WERI-Rb-1 (cell line): ENCODE measurements around the gene LRRC41.
"Not testable (repeated sequence)": the region's sequence is repeated elsewhere in the genome, so short reads cannot be mapped to it uniquely, and the experiment has no call there.

Experiments used
- DNase-seq: peaks from one replicate; pipeline ENCODE4 v3.0.0-alpha.2; 2020
- H3K27ac ChIP-seq: fragments of 250-450 bp; sonication (Bioruptor Pico); 2 replicates; pipeline ENCODE4 v1.5.1; 2020; ENCODE audit warnings: mild to moderate bottlenecking, moderate library complexity
- H3K27me3 ChIP-seq: fragments of 250-450 bp; sonication (Bioruptor Pico); 2 replicates; pipeline ENCODE4 v1.5.1; 2021; ENCODE audit warnings: mild to moderate bottlenecking, low read depth, moderate library complexity; ENCODE audit not compliant: insufficient read depth, severe bottlenecking
- H3K36me3 ChIP-seq: fragments of 250-450 bp; sonication (Bioruptor Pico); 2 replicates; pipeline ENCODE4 v1.5.1; 2020; ENCODE audit warnings: mild to moderate bottlenecking, moderate library complexity
- H3K4me3 ChIP-seq: 2 replicates; pipeline ENCODE4 v1.5.1; 2011; ENCODE audit warnings: low read depth, mild to moderate bottlenecking, control low read depth, low read length
- H3K9me3 ChIP-seq: fragments of 250-450 bp; sonication (Bioruptor Pico); 2 replicates; pipeline ENCODE4 v1.5.1; 2021; ENCODE audit warnings: mild to moderate bottlenecking, moderate library complexity; ENCODE audit not compliant: severe bottlenecking
- CTCF ChIP-seq: IDR thresholded peaks from 2 replicates; pipeline ENCODE4 v1.5.1; 2011; ENCODE audit warnings: low read depth, mild to moderate bottlenecking, control low read depth, inconsistent platforms, low read length

Gene LRRC41

DNA sequence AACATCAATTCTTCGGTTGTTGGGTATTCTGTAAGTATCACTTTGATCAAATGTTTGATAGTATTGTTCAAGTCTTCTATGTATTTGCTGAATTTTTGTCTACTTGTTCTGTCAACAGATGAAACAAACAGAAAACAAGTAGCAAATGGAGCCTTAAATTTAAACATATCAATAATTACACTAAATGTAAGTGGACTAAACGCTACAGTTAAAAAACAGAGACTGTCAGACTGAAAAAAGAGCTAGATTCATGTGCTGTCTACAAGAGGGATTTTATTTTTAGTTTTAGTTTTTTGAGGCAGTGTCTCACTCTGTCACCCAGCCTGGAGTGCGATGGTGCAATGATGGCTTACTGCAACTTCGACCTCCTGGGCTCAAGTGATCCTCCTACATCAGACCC, 66.5 kb downstream of the LRRC41 start:
- Histone ChIP-seq H3K36me3 (no peaks in the 10 kb centered on the region), H3K9me3 (peaks cover 19% of the 10 kb centered on the region), H3K27me3 (no peaks in the 10 kb centered on the region), H3K27ac (no peak overlapping the region), H3K4me3 (no peak overlapping the region)
- TF ChIP-seq CTCF, result no peak
- no peak for DNase-seq

DNA sequence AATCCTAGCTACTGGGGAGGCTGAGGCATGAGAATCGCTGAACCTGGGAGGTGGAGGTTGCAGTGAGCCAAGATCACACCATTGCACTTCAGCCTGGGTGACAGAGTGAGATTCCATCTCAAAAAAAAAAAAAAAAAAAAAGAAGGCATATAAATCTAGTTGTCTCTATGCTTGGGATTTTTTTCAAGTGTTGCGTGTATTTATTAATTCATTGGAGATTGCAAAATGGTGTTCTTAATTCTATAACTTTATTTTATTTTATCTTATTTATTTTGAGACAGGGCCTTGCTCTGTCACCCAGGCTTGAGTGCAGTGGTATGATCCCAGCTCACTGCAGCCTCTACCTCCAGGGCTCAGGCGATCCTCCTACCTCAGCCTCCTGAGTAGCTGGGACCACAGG, 72.2 kb downstream of the LRRC41 start:
- not testable (repeated sequence) for H3K9me3 ChIP-seq, H3K4me3 ChIP-seq, H3K36me3 ChIP-seq, DNase-seq, H3K27me3 ChIP-seq, H3K27ac ChIP-seq
